Psoas muscle (tissue), 8 donors: Measurements from ENCODE around the gene IGSF21. TPM values are rescaled to one million over a fixed set of nuclear protein-coding genes. Genes with fewer than 3 reads are reported as not detected.

Experiments
- ATAC-seq, 4 donors: fragments of 200-7000 bp; cut with Tn5 transposase; one replicate each; pipeline ENCODE4 v1.9.1; 2020; ENCODE audit warnings: moderate library complexity in 3 of 4, mild to moderate bottlenecking in 2 of 4
- DNase-seq, 2 donors: peaks; one replicate each; pipeline ENCODE4 v3.0.0-alpha.2; 2020
- H3K27ac ChIP-seq: fragments of 200-600 bp; one replicate; pipeline ENCODE4 v1.8.0; 2022
- H3K27me3 ChIP-seq, 3 donors: fragments of 200-600 bp in 1 of 3; one replicate each; pipeline versions ENCODE4 v1.6.1 to v1.8.0; 2013 to 2022; ENCODE audit warnings: low read length in 2 of 3, mild to moderate bottlenecking in 2 of 3, moderate library complexity in 1 of 3; ENCODE audit not compliant: insufficient read depth in 3 of 3
- H3K36me3 ChIP-seq, 2 donors: fragments of 200-600 bp in 1 of 2; one replicate each; pipeline versions ENCODE4 v1.6.1 to v1.8.0; 2013 to 2022; ENCODE audit warnings: low read depth in 1 of 2, mild to moderate bottlenecking in 1 of 2, moderate library complexity in 1 of 2; ENCODE audit not compliant: insufficient read depth in 1 of 2
- H3K4me1 ChIP-seq: fragments of 200-600 bp; one replicate; pipeline ENCODE4 v1.8.0; 2022
- H3K4me3 ChIP-seq: fragments of 200-600 bp; one replicate; pipeline ENCODE4 v1.8.0; 2022; ENCODE audit warnings: mild to moderate bottlenecking
- H3K9me3 ChIP-seq: fragments of 200-600 bp; one replicate; pipeline ENCODE4 v1.8.0; 2022
- WGBS, 3 donors: extraction: QIAGEN DNeasy Blood & Tissue Kit; methylation state at CpG; one replicate each; pipeline versions ENCODE4 v1.1.6 to v1.1.7; 2013; 5-methylcytosine and 5-hydroxymethylcytosine counted together
- intact Hi-C, 2 donors: fragments of 100-400 bp; cut with DNase I; formaldehyde crosslinking; loops; one replicate each; pipeline versions ENCODE4 v1.11.0 to v1.14.2; 2022
- polyA plus RNA-seq, 3 donors: library from polyadenylated mRNA; stranded (reverse); fragments of 200-250 nt; gene quantifications; one replicate each; pipeline ENCODE4 v1.2.3, GENCODE V29; 2013
- total RNA-seq, 4 donors: library from RNA; stranded (reverse); fragmentation: NEBNext Ultra II Directional in 2 of 4; extraction: Animal tissue kit (Norgen Biotek cat#: 25700) in 2 of 4; gene quantifications; one replicate each; pipeline versions ENCODE4 v1.2.1 to v1.2.4, GENCODE V29; 2021 to 2023
- TF ChIP-seq, protein P1 (sequence below): fragments of 200-600 bp; IDR thresholded peaks from one replicate; pipeline ENCODE4 v1.8.0; 2022; ENCODE audit warnings: antibody characterized with exemption
- donor health status: healthy with polysubstance abuse.
- donor health status: DM: no; HTN: no; CAD: no; lungs with moderate emphysema.
- donor health status: Bipolar disorder and iron deficiency.
- donor health status: healthy.
- donor health status: DM: yes; HTN: yes; CAD: no.
- donor health status: DM: no; HTN: no; CAD: no.
- donor health status: DM: no; HTN: no; CAD: no.
- donor health status: DM: yes; HTN: yes; CAD: no.

IGSF21 gene
- total and polyA plus RNA-seq, 7 donors, result 0.10 to 0.88 (median 0.42) TPM

DNA sequence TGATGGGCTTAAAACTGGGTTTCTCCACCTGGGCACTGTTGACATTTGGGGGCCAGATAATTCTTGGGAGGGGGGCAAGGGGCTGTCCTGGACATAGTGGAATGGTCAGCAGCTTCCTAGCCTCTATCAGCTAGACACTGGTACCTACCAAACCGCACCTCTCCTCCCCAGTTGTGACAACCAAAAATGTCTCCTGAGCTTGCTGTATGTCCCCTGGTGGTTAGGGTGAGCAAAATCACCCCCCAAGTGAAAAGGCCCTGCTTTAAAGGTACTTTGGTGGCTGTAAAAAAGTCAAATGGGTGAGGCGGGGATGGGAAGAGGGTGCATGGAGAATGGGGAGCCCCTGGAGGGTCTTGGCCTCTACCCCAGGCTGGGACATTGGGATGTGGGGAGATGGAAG lies 182.0 kb downstream of the IGSF21 start:
- WGBS, 3 donors, result 81 to 89% (median 83%) methylated on average over 2 of the region's 2 CpGs
- Histone ChIP-seq H3K27ac (no peak overlapping the region), H3K36me3 (no peaks in the 10 kb centered on the region), H3K27me3 (peaks cover 4 to 22% (median 6%) of the 10 kb centered on the region in 3 donors), H3K4me3 (no peak overlapping the region), H3K9me3 (no peaks in the 10 kb centered on the region), H3K4me1 (no peaks in the 10 kb centered on the region)
- no peak for DNase-seq
- intact Hi-C loops, result no loop called here
- TF ChIP-seq, protein P1, sequence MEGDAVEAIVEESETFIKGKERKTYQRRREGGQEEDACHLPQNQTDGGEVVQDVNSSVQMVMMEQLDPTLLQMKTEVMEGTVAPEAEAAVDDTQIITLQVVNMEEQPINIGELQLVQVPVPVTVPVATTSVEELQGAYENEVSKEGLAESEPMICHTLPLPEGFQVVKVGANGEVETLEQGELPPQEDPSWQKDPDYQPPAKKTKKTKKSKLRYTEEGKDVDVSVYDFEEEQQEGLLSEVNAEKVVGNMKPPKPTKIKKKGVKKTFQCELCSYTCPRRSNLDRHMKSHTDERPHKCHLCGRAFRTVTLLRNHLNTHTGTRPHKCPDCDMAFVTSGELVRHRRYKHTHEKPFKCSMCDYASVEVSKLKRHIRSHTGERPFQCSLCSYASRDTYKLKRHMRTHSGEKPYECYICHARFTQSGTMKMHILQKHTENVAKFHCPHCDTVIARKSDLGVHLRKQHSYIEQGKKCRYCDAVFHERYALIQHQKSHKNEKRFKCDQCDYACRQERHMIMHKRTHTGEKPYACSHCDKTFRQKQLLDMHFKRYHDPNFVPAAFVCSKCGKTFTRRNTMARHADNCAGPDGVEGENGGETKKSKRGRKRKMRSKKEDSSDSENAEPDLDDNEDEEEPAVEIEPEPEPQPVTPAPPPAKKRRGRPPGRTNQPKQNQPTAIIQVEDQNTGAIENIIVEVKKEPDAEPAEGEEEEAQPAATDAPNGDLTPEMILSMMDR, result no peak
- ATAC-seq, result no peak

DNA sequence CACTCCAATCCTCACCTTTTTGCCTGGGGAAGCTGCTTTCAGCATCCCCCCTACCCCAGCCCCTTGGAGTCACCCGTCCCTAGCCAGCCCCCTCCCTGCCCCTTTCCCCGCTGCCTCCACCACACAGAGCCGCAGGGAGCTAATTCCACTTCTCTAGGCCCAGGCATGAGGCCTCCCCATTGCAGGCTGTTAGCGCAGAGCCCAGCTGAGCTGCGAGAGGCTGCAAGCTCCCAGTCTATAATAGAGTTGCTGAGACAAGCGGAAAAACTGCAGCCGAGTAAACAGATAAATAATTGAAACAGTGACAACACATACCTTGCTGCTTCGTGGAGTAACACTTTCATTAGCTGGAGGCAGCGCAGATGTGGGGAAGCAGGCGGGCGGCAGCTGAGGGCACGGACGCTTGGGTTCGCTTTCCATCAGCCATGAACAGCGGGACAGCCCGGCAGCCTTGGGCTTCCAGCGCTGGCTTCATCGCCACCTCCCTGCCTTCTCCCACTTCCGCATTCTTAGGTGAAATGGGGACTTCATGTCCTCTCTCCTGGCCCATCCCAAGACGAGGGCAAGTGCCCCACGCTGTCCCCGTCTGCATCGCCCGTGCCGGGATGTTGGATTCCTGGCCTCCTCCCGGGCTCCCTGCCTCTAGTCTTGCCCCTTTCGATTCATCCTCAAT lies 183.3 kb downstream of the IGSF21 start:
- no peak for ATAC-seq
- intact Hi-C loops, result no loop called here
- DNase-seq, result no peak

DNA sequence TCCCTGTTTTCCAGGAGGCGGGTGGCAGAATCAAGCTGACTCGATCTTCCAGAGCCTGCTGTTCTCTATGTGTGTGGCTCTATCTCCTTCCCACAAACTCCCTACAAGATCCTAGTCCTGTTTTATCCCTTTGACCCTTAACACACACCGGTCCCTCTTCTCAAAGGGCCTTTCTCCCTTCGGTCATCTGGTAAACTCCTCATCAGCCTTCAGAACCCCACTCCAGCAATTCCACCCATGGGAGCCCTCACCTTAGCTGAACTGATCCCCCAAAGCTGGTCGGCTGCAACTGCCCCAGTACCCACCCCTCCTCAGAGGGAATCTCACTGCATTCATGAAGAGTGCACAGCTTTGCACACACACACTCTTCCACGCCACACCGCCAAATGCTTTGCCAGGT lies 184.9 kb downstream of the IGSF21 start:
- WGBS, 3 donors, result 76 to 83% (median 83%) methylated on average over 7 of the region's 7 CpGs

More for the DNA sequence above, 183.3 kb downstream of the IGSF21 start:
- no peaks in the 10 kb centered on the region for H3K36me3 ChIP-seq
- H3K9me3 ChIP-seq, result no peaks in the 10 kb centered on the region
- peaks cover 0 to 22% (median 12%) of the 10 kb centered on the region in 3 donors for H3K27me3 ChIP-seq
- no peaks in the 10 kb centered on the region for H3K4me1 ChIP-seq
- H3K4me3 ChIP-seq, result no peak overlapping the region
- no peak overlapping the region for H3K27ac ChIP-seq
- TF ChIP-seq, protein P1, result no peak
- 57 to 66% (median 61%) methylated on average over 27 of the region's 27 CpGs for WGBS, 3 donors

DNA sequence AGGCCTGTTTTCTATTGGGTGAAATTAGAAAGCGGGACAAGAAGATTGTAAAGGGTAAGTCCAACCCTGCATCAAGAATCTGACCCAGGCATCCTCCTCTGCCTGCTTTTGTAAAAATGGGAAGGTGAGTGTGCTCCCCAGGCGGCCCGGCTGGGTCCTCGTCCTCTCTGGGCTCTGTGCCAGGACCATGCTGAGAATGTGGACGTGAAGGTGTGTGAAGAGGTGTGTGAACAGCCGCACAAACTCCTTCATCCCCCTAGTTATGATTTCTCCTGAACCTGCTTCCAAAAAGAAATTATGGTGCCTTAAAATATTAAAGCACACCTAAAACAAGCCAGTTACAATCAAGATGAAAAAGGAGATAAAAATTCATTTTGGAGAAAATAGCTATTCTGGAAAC lies 185.7 kb downstream of the IGSF21 start:
- Histone ChIP-seq H3K9me3 (no peaks in the 10 kb centered on the region), H3K27ac (no peak overlapping the region), H3K27me3 (peaks cover 3 to 22% (median 16%) of the 10 kb centered on the region in 3 donors), H3K36me3 (no peaks in the 10 kb centered on the region), H3K4me1 (no peaks in the 10 kb centered on the region), H3K4me3 (no peak overlapping the region)
- DNase-seq (no peak), ATAC-seq (no peak)
- WGBS, 3 donors, result 70 to 78% (median 73%) methylated on average over 6 of the region's 6 CpGs
- TF ChIP-seq, protein P1, result no peak
- intact Hi-C loops, result no loop called here

More for the DNA sequence above, 184.9 kb downstream of the IGSF21 start:
- Histone ChIP-seq H3K4me1 (no peaks in the 10 kb centered on the region), H3K27ac (no peak overlapping the region), H3K9me3 (no peaks in the 10 kb centered on the region), H3K4me3 (no peak overlapping the region), H3K27me3 (peaks cover 3 to 17% (median 14%) of the 10 kb centered on the region in 3 donors), H3K36me3 (no peaks in the 10 kb centered on the region)
- no peak for ATAC-seq
- TF ChIP-seq, protein P1, result no peak
- no peak for DNase-seq
- intact Hi-C loops, result no loop called here
